Bronchial epithelial cell (primary cell): Measurements from ENCODE around the gene PNPT1. TPM values are rescaled to one million over a fixed set of nuclear protein-coding genes. Genes with fewer than 3 reads are reported as not detected.
A peak's percentile ranks its signal among the peaks of the same experiment; 100 is the strongest.
"Not testable (repeated sequence)": the region's sequence is repeated elsewhere in the genome, so short reads cannot be mapped to it uniquely, and the experiment has no call there.

Experiments
- DNase-seq: peaks from one replicate; pipeline ENCODE4 v3.0.0-alpha.2; 2010; ENCODE audit warnings: low read depth
- FAIRE-seq: peaks from 2 replicates; lab custom pipeline; 2011; peaks lifted over from hg19 to GRCh38; lab: Jason Lieb, UNC
- H3K27me3 ChIP-seq: 2 replicates; pipeline ENCODE4 v1.5.1; 2011; ENCODE audit warnings: low read length; ENCODE audit not compliant: control insufficient read depth, insufficient read depth
- H3K36me3 ChIP-seq: 2 replicates; pipeline ENCODE4 v1.5.1; 2011; ENCODE audit warnings: low read length; ENCODE audit not compliant: control insufficient read depth, insufficient read depth
- H3K4me3 ChIP-seq: 2 replicates; pipeline ENCODE4 v1.5.1; 2011; ENCODE audit warnings: mild to moderate bottlenecking, low read depth, low read length, control low read depth
- total RNA-seq: library from RNA; depleted of rRNA; stranded (reverse); fragments of >200 nt; gene quantifications from 2 replicates; pipeline ENCODE4 v1.2.1, GENCODE V29; 2014
- TF ChIP-seq, protein P1 (sequence below): IDR thresholded peaks from 2 replicates; pipeline ENCODE4 v1.5.1; 2011; ENCODE audit warnings: mild to moderate bottlenecking, moderate library complexity, low read length, control low read depth, inconsistent platforms; ENCODE audit not compliant: insufficient read depth, severe bottlenecking

Gene PNPT1
- total RNA-seq, 1 donor from 2014 or later, result 30.8 TPM

DNA sequence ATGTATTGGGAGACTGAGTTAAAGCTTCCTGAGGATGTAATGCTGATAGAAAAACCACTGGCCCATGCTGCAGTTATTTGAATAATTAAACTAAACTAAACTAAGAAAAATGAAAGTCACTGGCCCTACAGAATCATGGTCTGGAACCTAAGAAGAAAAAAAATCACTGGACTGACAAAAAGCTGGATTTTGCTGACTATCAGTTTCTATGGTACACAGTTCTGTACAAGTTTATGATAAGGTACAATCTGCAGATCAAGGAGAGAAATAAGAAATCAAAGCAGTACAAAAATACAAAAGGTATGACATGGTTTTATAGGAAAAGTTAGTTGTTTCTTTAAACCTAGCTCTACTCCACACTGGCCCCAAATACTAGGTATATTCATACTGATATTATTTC, 91.8 kb downstream of the PNPT1 start:
- Histone ChIP-seq H3K4me3 (no peak overlapping the region), H3K27me3 (no peaks in the 10 kb centered on the region), H3K36me3 (peaks cover 1% of the 10 kb centered on the region)
- TF ChIP-seq, protein P1, sequence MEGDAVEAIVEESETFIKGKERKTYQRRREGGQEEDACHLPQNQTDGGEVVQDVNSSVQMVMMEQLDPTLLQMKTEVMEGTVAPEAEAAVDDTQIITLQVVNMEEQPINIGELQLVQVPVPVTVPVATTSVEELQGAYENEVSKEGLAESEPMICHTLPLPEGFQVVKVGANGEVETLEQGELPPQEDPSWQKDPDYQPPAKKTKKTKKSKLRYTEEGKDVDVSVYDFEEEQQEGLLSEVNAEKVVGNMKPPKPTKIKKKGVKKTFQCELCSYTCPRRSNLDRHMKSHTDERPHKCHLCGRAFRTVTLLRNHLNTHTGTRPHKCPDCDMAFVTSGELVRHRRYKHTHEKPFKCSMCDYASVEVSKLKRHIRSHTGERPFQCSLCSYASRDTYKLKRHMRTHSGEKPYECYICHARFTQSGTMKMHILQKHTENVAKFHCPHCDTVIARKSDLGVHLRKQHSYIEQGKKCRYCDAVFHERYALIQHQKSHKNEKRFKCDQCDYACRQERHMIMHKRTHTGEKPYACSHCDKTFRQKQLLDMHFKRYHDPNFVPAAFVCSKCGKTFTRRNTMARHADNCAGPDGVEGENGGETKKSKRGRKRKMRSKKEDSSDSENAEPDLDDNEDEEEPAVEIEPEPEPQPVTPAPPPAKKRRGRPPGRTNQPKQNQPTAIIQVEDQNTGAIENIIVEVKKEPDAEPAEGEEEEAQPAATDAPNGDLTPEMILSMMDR, result no peak
- DNase-seq (no peak), FAIRE-seq (no peak)

DNA sequence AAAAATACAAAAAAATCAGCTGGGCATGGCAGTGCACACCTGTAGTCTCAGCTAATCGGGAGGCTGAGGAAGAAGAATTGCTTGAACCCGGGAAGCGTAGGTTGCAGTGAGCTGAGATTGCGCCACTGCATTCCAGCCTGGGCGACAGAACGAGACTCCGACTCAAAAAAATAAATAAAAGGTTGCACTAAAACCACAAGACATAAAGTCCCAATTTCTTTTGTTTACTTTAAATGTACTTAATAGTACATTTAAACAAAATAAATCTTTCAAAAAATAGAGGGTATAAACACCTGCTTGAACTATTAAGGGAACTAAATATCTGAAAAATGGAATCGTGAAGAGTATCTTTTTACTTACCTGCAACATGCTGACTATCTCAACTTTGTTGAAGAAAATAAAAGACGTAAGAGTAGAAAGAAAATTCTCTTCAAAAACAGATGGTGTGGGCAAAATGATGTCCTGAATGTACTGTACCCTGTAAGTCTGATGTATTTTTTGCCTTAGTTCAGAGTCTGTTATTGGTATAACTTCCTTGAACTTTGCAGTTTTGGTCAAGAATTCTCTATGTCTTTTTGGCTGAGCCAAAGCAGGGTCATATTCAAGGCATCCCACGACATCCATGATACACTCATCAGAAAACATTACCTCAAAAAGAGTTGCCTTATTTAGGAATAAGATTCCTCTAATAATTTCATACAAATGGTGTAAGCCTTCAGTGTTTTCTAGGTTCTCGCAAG, 95.4 kb downstream of the PNPT1 start:
- no peak overlapping the region for H3K4me3 ChIP-seq
- no peak for DNase-seq
- TF ChIP-seq, protein P1, result no peak
- H3K27me3 ChIP-seq, result no peaks in the 10 kb centered on the region
- H3K36me3 ChIP-seq, result peaks cover 1% of the 10 kb centered on the region
- no peak for FAIRE-seq

DNA sequence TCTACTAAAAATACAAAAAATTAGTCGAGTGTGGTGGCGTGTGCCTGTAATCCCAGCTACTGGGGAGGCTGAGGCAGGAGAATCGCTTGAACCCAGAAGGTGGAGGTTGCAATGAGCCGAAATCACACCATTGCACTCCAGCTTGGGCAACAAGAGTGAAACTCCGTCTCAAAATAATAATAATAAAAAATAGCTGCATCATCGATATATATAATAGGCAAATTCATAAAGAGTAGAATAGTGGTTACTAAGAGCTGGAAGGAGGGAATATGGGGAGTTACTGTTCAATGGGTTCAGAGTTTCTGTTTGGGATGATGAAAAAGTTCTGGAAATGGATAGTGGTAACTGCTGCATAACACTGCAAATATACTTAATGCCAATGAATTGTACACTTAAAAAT, 96.8 kb downstream of the PNPT1 start:
- FAIRE-seq, H3K27me3 ChIP-seq, DNase-seq, H3K4me3 ChIP-seq, H3K36me3 ChIP-seq: not testable (repeated sequence)

DNA sequence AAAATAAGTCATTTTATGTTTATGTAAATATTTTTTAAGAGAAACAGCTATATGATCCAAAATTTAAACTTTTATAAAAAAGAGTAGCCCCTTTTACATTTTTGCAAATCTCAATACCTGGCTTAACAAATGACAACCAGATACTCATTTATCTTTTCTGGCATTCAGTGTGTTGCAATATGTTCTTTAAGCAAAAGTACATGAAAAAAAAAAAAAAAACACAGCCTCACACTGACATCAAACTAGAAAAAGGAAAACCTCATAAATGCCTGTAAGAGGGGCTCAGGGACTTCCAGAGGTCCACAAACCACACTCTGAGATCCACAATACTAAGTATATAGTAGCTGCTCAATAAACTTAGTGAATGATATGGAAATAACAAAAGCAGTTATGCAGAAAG, 98.1 kb downstream of the PNPT1 start:
- no peaks in the 10 kb centered on the region for H3K27me3 ChIP-seq
- TF ChIP-seq, protein P1, result no peak
- H3K4me3 ChIP-seq, result no peak overlapping the region
- DNase-seq, result no peak
- peaks cover 1% of the 10 kb centered on the region for H3K36me3 ChIP-seq
- no peak for FAIRE-seq

DNA sequence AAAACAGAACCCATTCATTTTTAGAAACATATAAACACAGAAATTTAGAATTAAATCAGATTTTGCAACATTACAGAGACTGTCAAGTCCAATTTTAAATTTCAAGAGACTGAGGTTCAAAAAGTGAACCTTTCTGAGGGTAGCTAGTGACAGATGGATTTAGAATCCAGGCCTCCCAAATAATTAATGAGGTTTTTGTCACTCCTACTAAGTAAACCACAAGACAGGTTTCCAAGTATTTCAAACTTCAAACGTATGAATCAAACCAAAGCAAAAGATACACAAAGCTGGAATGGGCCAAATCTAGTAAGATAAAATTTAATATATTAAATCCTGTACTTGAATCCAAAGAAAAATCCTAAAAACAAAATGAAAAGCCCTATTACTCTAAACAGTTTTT, 101.5 kb downstream of the PNPT1 start:
- TF ChIP-seq, protein P1, result no peak
- Histone ChIP-seq H3K4me3 (no peak overlapping the region), H3K27me3 (no peaks in the 10 kb centered on the region), H3K36me3 (no peaks in the 10 kb centered on the region)
- FAIRE-seq (no peak), DNase-seq (no peak)

DNA sequence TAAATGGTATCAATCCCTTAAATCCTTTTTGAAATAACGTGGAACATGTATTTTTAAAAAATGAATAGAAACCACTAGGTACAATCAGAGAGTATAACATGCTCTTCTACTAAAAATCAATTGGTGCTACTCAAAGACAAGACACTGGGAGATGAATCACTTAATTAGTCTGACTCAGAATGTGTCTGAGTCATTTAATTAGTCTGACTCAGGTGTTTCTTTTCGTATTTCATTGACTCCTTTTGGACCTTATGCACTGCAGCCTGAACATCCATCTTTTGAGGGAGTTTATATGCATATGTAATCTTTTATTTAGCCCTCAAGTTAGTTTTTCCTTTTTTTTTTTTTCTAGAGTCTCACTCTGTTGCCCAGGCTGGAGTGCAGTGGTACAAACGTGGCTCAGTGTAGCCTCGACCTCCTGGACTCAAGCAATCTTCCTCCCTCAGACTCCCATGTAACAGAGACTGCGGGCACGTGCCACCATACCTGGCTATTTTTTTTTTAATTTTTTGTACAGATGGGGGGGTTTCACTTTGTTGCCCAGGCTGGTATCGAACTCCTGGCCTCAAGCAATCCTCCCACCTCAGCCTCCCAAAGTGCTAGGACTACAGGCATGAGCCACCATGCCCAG, 102.7 kb downstream of the PNPT1 start:
- Histone ChIP-seq H3K27me3 (no peaks in the 10 kb centered on the region), H3K36me3 (no peaks in the 10 kb centered on the region), H3K4me3 (no peak overlapping the region)
- TF ChIP-seq, protein P1, result no peak
- no peak for FAIRE-seq
- DNase-seq, result peak; percentile 87
